Urinary bladder (tissue), 4 donors: ENCODE data around the gene KANTR. TPM values are rescaled to one million over a fixed set of nuclear protein-coding genes. Genes with fewer than 3 reads are reported as not detected.
A peak's percentile ranks its signal among the peaks of the same experiment; 100 is the strongest.

ENCODE experiments used
- DNase-seq: peaks from one replicate; pipeline ENCODE4 v3.0.0-alpha.2; 2015; ENCODE audit errors: extremely low spot score
- H3K27ac ChIP-seq: one replicate; pipeline ENCODE4 v1.5.1; 2013; ENCODE audit warnings: low read depth, mild to moderate bottlenecking, moderate library complexity
- H3K36me3 ChIP-seq: one replicate; pipeline ENCODE4 v1.6.1; 2013; ENCODE audit warnings: mild to moderate bottlenecking, moderate library complexity; ENCODE audit not compliant: insufficient read depth
- H3K4me1 ChIP-seq: one replicate; pipeline ENCODE4 v1.6.1; 2013; ENCODE audit warnings: mild to moderate bottlenecking, moderate library complexity; ENCODE audit not compliant: insufficient read depth
- H3K4me3 ChIP-seq: one replicate; pipeline ENCODE4 v1.5.1; 2013; ENCODE audit warnings: low read depth, low read length
- WGBS: extraction: QIAGEN DNeasy Blood & Tissue Kit; methylation state at CpG from one replicate; pipeline ENCODE4 v1.1.7; 2013; 5-methylcytosine and 5-hydroxymethylcytosine counted together
- polyA plus RNA-seq: library from polyadenylated mRNA; stranded (reverse); fragments of 200-250 nt; gene quantifications from one replicate; pipeline ENCODE4 v1.2.3, GENCODE V29; 2013
- total RNA-seq: library from RNA; depleted of rRNA; stranded (reverse); fragments of >200 nt; gene quantifications from one replicate; pipeline ENCODE4 v1.2.3, GENCODE V29; 2014
- donor health status: healthy with polysubstance abuse.
- donor health status: healthy.

KANTR gene
- total and polyA plus RNA-seq, 2 donors = 4.2 to 33.1 TPM

- Histone ChIP-seq H3K36me3 (peaks cover 2% of the 10 kb centered on the region), H3K4me1 (no peaks in the 10 kb centered on the region), H3K27ac (no peak overlapping the region), H3K4me3 (no peak overlapping the region)
- no peak for DNase-seq
- 53% methylated on average over 6 of the region's 6 CpGs for WGBS
Measured at GRCh38 chrX:53086464-53086863, 7.5 kb upstream of the KANTR start.

GRCh38 chrX:53087388-53087831, 6.5 kb upstream of the KANTR start:
- no peak for DNase-seq
- H3K36me3 ChIP-seq = peaks cover 2% of the 10 kb centered on the region
- H3K4me3 ChIP-seq = no peak overlapping the region
- H3K27ac ChIP-seq = peak overlapping the region; percentile 56
- WGBS = 70% methylated on average over 3 of the region's 3 CpGs
- H3K4me1 ChIP-seq = no peaks in the 10 kb centered on the region

GRCh38 chrX:53088136-53088974, 5.6 kb upstream of the KANTR start:
- 20% methylated on average over 51 of the region's 51 CpGs for WGBS
- H3K27ac ChIP-seq = peak overlapping the region; percentile 94
- H3K4me3 ChIP-seq = peak overlapping the region; percentile 2
- peak; percentile 68 for DNase-seq
- H3K36me3 ChIP-seq = peaks cover 2% of the 10 kb centered on the region
- no peaks in the 10 kb centered on the region for H3K4me1 ChIP-seq

- Histone ChIP-seq H3K4me3 (no peak overlapping the region), H3K4me1 (no peaks in the 10 kb centered on the region), H3K27ac (peak overlapping the region; percentile 94), H3K36me3 (peaks cover 2% of the 10 kb centered on the region)
- DNase-seq = peak; percentile 46
- WGBS = 9% methylated on average over 11 of the region's 11 CpGs
Measured at GRCh38 chrX:53089224-53089842, 4.6 kb upstream of the KANTR start.

DNA sequence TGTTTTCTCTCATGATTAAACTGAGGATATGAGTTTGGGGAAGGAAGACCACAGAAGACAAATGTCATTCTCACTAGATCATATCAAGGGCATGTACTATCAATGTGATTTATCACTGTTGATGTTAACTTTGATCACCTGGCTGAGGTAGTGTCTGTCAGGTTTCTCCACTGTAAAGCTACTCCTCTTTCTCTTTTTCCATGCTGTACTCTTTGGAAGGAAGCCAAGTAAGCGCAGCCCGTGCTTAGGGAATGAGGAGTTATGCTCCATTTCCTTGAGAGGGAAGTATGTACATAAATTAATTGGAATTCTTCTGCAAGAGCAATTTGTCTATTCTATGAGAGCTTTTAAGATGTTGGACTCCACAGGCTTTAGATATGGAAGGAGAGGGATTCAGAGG, 4.0 kb upstream of the KANTR start:
- H3K4me1 ChIP-seq = no peaks in the 10 kb centered on the region
- H3K4me3 ChIP-seq = no peak overlapping the region
- 53% methylated on average over 2 of the region's 2 CpGs for WGBS
- H3K36me3 ChIP-seq = peaks cover 1% of the 10 kb centered on the region
- DNase-seq = no peak
- H3K27ac ChIP-seq = no peak overlapping the region

- no peak overlapping the region for H3K27ac ChIP-seq
- H3K36me3 ChIP-seq = no peaks in the 10 kb centered on the region
- WGBS = 93% methylated on average over 2 of the region's 2 CpGs
- no peak for DNase-seq
- H3K4me1 ChIP-seq = no peaks in the 10 kb centered on the region
- H3K4me3 ChIP-seq = no peak overlapping the region
Measured at GRCh38 chrX:53091354-53091753, 2.6 kb upstream of the KANTR start.

DNA sequence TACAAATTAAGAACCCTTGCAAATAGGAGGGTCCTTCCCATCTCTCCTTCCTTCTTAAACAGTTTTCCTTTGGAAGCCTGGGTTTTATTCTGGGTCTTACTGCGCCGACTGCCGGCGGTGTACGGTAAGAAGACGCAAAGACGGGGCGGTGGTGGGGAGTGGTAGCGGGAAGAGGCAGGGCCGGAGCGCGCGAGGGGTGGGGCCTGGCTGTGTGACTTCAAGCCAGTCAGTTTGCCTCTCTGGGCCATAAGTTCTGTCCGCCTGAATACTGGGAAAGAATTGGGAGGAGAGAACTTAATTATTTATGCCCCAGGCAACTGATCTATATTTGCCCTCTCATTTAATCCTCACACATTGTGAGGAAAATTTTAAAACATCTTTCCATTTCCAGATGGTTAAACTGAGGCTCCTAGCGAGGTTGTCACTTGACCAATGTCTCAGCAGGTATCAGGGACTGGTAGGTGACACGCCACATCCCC, 726 bp upstream of the KANTR start:
- H3K36me3 ChIP-seq = no peaks in the 10 kb centered on the region
- WGBS = under 1% methylated on average over 16 of the region's 16 CpGs
- DNase-seq = no peak
- no peaks in the 10 kb centered on the region for H3K4me1 ChIP-seq
- H3K4me3 ChIP-seq = peak overlapping the region; percentile 65
- H3K27ac ChIP-seq = peak overlapping the region; percentile 79

DNA sequence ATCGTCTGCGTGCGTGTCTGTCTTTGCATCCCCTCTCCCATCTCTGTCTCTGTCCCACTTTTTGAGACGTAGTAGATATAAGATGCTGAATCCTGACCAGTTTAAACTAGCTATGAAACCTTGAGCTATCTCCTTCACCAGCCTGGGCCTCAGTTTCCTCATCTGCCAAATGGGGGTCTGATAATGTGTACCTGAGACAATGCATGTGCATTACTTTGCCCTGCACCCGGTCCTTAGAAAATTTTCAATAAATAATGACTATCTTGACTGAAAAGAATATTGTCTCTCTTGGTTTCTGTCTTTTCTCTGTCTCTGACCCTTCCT, 602 bp downstream of the KANTR start:
- Histone ChIP-seq H3K4me3 (peak overlapping the region; percentile 65), H3K4me1 (no peaks in the 10 kb centered on the region), H3K27ac (no peak overlapping the region), H3K36me3 (no peaks in the 10 kb centered on the region)
- DNase-seq = no peak
- WGBS = under 1% methylated on average over 5 of the region's 5 CpGs

- no peaks in the 10 kb centered on the region for H3K36me3 ChIP-seq
- no peak for DNase-seq
- H3K27ac ChIP-seq = no peak overlapping the region
- 80% methylated on average over 3 of the region's 3 CpGs for WGBS
- H3K4me3 ChIP-seq = no peak overlapping the region
- no peaks in the 10 kb centered on the region for H3K4me1 ChIP-seq
Measured at GRCh38 chrX:53095796-53096195, 1.9 kb downstream of the KANTR start.

- Histone ChIP-seq H3K4me1 (no peaks in the 10 kb centered on the region), H3K36me3 (peaks cover 2% of the 10 kb centered on the region), H3K27ac (peak overlapping the region; percentile 40), H3K4me3 (no peak overlapping the region)
- DNase-seq = no peak
- WGBS = 100% methylated on average over 6 of the region's 6 CpGs
Measured at GRCh38 chrX:53114864-53115549, 21.1 kb downstream of the KANTR start.

DNA sequence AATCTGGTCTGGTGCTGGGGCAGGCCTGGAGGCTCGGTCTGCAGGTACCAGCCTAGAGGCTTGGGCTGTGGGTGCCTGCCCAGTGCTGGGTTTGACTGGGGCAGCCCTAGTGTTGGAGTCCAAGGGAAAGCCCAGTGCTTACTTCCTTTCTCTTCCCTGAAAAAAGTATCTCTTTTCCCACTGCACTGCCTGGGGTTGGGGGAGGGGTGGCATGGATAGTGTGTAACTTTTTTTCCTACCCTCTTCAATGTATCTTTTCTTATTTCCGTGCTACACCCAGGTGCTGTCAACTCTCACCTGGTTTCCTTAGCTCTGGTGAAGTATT, 21.6 kb downstream of the KANTR start:
- peaks cover 2% of the 10 kb centered on the region for H3K36me3 ChIP-seq
- H3K4me3 ChIP-seq = no peak overlapping the region
- no peaks in the 10 kb centered on the region for H3K4me1 ChIP-seq
- no peak overlapping the region for H3K27ac ChIP-seq
- WGBS = 92% methylated on average over 2 of the region's 2 CpGs
- DNase-seq = no peak

GRCh38 chrX:53116101-53116500, 22.2 kb downstream of the KANTR start:
- H3K4me3 ChIP-seq = no peak overlapping the region
- H3K36me3 ChIP-seq = peaks cover 2% of the 10 kb centered on the region
- no peak for DNase-seq
- H3K27ac ChIP-seq = peak overlapping the region; percentile 10
- H3K4me1 ChIP-seq = no peaks in the 10 kb centered on the region
- 31% methylated on average over 3 of the region's 3 CpGs for WGBS

- 18% methylated on average over 1 of the region's 1 CpG for WGBS
- H3K4me1 ChIP-seq = no peaks in the 10 kb centered on the region
- H3K36me3 ChIP-seq = no peaks in the 10 kb centered on the region
- DNase-seq = no peak
- H3K27ac ChIP-seq = no peak overlapping the region
- H3K4me3 ChIP-seq = no peak overlapping the region
Measured at GRCh38 chrX:53122013-53122412, 28.1 kb downstream of the KANTR start.

GRCh38 chrX:53125506-53125905, 31.6 kb downstream of the KANTR start:
- H3K36me3 ChIP-seq = no peaks in the 10 kb centered on the region

More at GRCh38 chrX:53125506-53125905, 31.6 kb downstream of the KANTR start:
- Histone ChIP-seq H3K4me3 (no peak overlapping the region), H3K27ac (no peak overlapping the region), H3K4me1 (no peaks in the 10 kb centered on the region)
- DNase-seq = no peak
